WTC11 (cell line): ENCODE data around the gene ABCC4.

Source experiments
- CREM ChIP-seq: sonication (generic); formaldehyde crosslinking; IDR thresholded peaks from 2 replicates; pipeline ENCODE4 v1.8.1; 2022; ENCODE audit warnings: mild to moderate bottlenecking, missing genetic modification reagents, moderate library complexity
- SMAD3 ChIP-seq: sonication (generic); formaldehyde crosslinking; IDR thresholded peaks from 2 replicates; pipeline ENCODE4 v1.8.0; 2022; ENCODE audit warnings: missing genetic modification reagents, mild to moderate bottlenecking, borderline replicate concordance
- TF ChIP-seq, protein P1 (sequence below): sonication (generic); formaldehyde crosslinking; IDR thresholded peaks from 2 replicates; pipeline ENCODE4 v1.8.1; 2023; ENCODE audit warnings: mild to moderate bottlenecking, missing genetic modification reagents, moderate library complexity
- TF ChIP-seq, protein P2 (sequence below): fragments of 200-600 bp; IDR thresholded peaks from 2 replicates; pipeline ENCODE4 v1.8.0; 2022; ENCODE audit warnings: antibody characterized with exemption

DNA sequence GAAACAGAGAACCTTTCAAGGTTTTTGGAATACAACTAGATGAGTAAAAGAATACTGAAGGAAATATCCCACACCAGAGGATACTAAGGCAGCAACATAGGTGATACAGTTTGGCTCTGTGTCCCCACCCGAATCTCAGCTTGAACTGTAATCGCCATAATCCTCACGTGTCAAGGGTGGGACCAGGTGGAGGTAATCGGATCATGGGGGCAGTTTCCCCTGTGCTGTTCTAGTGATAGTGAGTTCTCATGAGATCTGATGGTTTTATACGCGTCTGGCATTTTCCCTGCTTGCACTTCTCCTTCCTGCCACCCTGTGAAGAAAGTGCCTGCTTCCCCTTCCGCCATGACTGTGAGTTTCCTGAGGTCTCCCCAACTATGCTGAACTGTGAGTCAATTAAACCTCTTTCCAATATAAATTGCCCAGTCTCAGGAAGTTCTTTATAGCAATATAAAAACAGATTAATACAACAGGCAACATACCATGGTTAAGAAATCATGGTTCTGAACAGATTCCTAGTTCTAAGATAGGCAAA lies 97.0 kb downstream of the ABCC4 start:
- TF ChIP-seq, protein P1, sequence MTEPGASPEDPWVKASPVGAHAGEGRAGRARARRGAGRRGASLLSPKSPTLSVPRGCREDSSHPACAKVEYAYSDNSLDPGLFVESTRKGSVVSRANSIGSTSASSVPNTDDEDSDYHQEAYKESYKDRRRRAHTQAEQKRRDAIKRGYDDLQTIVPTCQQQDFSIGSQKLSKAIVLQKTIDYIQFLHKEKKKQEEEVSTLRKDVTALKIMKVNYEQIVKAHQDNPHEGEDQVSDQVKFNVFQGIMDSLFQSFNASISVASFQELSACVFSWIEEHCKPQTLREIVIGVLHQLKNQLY (CRISPR knock-in tag) = no peak
- TF ChIP-seq, protein P2, sequence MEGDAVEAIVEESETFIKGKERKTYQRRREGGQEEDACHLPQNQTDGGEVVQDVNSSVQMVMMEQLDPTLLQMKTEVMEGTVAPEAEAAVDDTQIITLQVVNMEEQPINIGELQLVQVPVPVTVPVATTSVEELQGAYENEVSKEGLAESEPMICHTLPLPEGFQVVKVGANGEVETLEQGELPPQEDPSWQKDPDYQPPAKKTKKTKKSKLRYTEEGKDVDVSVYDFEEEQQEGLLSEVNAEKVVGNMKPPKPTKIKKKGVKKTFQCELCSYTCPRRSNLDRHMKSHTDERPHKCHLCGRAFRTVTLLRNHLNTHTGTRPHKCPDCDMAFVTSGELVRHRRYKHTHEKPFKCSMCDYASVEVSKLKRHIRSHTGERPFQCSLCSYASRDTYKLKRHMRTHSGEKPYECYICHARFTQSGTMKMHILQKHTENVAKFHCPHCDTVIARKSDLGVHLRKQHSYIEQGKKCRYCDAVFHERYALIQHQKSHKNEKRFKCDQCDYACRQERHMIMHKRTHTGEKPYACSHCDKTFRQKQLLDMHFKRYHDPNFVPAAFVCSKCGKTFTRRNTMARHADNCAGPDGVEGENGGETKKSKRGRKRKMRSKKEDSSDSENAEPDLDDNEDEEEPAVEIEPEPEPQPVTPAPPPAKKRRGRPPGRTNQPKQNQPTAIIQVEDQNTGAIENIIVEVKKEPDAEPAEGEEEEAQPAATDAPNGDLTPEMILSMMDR = no peak
- TF ChIP-seq SMAD3 = no peak
- no peak for TF ChIP-seq CREM (CRISPR knock-in tag)
